Breast epithelium (tissue), 3 donors: ENCODE data around the gene ATP2B3.

Experiments
- CTCF ChIP-seq, 3 donors: fragments of 450-650 bp; IDR thresholded peaks; one replicate each; pipeline ENCODE4 v1.5.1; 2016 to 2017; ENCODE audit warnings: antibody characterized with exemption in 3 of 3, mild to moderate bottlenecking in 3 of 3, moderate library complexity in 3 of 3
- POLR2A ChIP-seq: fragments of 450-650 bp; IDR thresholded peaks from one replicate; pipeline ENCODE4 v1.6.1; 2016; ENCODE audit warnings: antibody characterized with exemption, mild to moderate bottlenecking, moderate library complexity

DNA sequence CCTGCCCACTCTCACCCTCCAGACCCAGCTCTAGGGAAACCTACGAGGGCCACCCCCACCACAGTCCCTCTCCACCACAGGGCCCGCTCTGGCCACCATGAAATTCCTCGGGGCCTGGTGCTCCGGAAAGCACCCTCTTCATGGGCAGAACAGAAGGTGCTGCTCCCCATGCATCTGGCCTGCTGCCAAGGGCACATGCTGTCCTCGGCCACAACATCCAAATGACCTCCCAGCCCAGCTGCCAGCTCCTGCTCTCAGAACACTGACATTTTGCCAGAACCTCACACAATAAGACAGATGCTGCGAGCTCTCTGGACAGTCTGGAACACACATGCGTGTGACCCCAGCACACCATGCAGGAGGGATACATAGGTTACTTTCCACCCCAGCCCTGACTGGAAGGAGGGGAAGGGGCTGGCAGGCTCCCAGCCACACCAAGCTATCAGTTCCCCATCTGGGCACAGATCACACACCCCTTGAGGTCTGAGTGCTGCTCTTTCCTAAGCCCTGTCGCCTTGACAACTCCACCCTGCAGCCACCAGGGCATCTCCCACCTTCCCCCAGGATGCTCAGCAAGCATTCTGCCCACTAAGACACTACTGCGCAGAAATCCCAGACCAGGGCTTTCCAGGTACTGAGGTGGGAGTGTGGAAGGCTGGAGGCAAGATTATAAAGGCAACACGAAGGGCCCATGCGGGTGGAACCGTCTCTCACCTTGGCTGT is 75.7 kb downstream of the ATP2B3 start:
- no peak for TF ChIP-seq CTCF (IDR thresholded peaks at IDR 0.05)
- TF ChIP-seq POLR2A = no peak
